ENCODE data around the gene MAP2K6. TPM values are rescaled to one million over a fixed set of nuclear protein-coding genes. Genes with fewer than 3 reads are reported as not detected.

The MAP2K6 gene
- polyA plus RNA-seq, 1 of the 3 experiments (the other 2 are of a cell fraction): 6.7 TPM

GRCh38 chr17:69411766-69412165 lies 2.7 kb upstream of the MAP2K6 start:
- no peak for DNase-seq
- Histone ChIP-seq H3K4me1 (ENCODE audit: control insufficient read depth in 1 of 2, insufficient read depth in 2 of 2, low read depth in 1 of 2, low read length in 1 of 2) (peaks cover 6 to 9% of the 10 kb centered on the region in 2 experiments; a peak in 3 of 4 replicates), H3F3A (replicated peaks; ENCODE audit: insufficient read depth) (no peaks in the 10 kb centered on the region), H3K9ac (no peak overlapping the region), H3K27ac (ENCODE audit: low read depth in 2 of 2, low read length in 1 of 2) (no peak overlapping the region), H3K36me3 (replicated peaks in 1 of 2; ENCODE audit: control insufficient read depth in 1 of 2, insufficient read depth in 2 of 2, low read length in 1 of 2) (no peaks in the 10 kb centered on the region), H3K9me3 (no peaks in the 10 kb centered on the region), H3K4me3 (ENCODE audit: low read depth in 2 of 2, low read length in 1 of 2) (no peak overlapping the region), H3K9me2 (no peaks in the 10 kb centered on the region), H3K79me2 (ENCODE audit: insufficient read depth) (peaks cover 6% of the 10 kb centered on the region; the same call in 1 of the 2 replicates), H4K20me1 (ENCODE audit: insufficient read depth) (no peaks in the 10 kb centered on the region), H3K27me3 (ENCODE audit: insufficient read depth) (no peaks in the 10 kb centered on the region), H2AFZ (ENCODE audit: low read depth) (no peak overlapping the region), H3K4me2 (no peak overlapping the region)
- WGBS (ENCODE audit: low lambda C conversion rate): 81% methylated on average over 4 of the region's 4 CpGs
- CTCF ChIA-PET: interaction anchor here (1.4 to 2.0 kb wide), 2 partner anchors 17 to 113 kb away, joined by 4 to 14 read pairs; no protein-coding TSS in a partner anchor
- POLR2A ChIA-PET: no interaction called here
- TF ChIP-seq CHD2 (IDR thresholded peaks at IDR 0.05; ENCODE audit: low read length, partially characterized antibody): no peak
- no peak for TF ChIP-seq RXRA (IDR thresholded peaks at IDR 0.05; ENCODE audit: borderline replicate concordance, low read depth)
- no peak for TF ChIP-seq ELF1 (IDR thresholded peaks at IDR 0.05)
- TF ChIP-seq USF2 (IDR thresholded peaks at IDR 0.05; ENCODE audit: borderline replicate concordance, low read depth, low read length): no peak
- no peak for TF ChIP-seq MEF2A (IDR thresholded peaks at IDR 0.05; ENCODE audit: borderline replicate concordance, low read depth)
- TF ChIP-seq YY1 (IDR thresholded peaks at IDR 0.05; ENCODE audit: low read depth): no peak
- TF ChIP-seq RAD21 (IDR thresholded peaks at IDR 0.05; ENCODE audit: low read length): no peak
- TF ChIP-seq REST (IDR thresholded peaks at IDR 0.05; ENCODE audit: low read depth, low read length): no peak
- TF ChIP-seq FOXM1 (IDR thresholded peaks at IDR 0.05; ENCODE audit: low read depth): no peak
- TF ChIP-seq IRF3 (IDR thresholded peaks at IDR 0.05; ENCODE audit: low read depth, low read length): no peak
- TF ChIP-seq TCF12 (IDR thresholded peaks at IDR 0.05): no peak

- CTCF ChIA-PET: interaction anchor here (1.4 to 2.0 kb wide), 2 partner anchors 17 to 112 kb away, joined by 4 to 14 read pairs; no protein-coding TSS in a partner anchor
- Histone ChIP-seq H3K4me3 (ENCODE audit: low read depth in 2 of 2, low read length in 1 of 2) (no peak overlapping the region), H4K20me1 (ENCODE audit: insufficient read depth) (no peaks in the 10 kb centered on the region)
- TF ChIP-seq USF2 (IDR thresholded peaks at IDR 0.05; ENCODE audit: borderline replicate concordance, low read depth, low read length) (no peak), NFIC (IDR thresholded peaks at IDR 0.05; ENCODE audit: borderline replicate concordance) (no peak), FOXJ3 (CRISPR knock-in tag; IDR thresholded peaks at IDR 0.05) (no peak), GATA2 (CRISPR knock-in tag; IDR thresholded peaks at IDR 0.05) (no peak), JUND (IDR thresholded peaks at IDR 0.05) (no peak), RCOR1 (IDR thresholded peaks at IDR 0.05; ENCODE audit: low read length) (no peak), NRF1 (IDR thresholded peaks at IDR 0.05; ENCODE audit: low read depth, low read length) (no peak), RXRA (IDR thresholded peaks at IDR 0.05; ENCODE audit: borderline replicate concordance, low read depth) (no peak), MEF2A (IDR thresholded peaks at IDR 0.05; ENCODE audit: borderline replicate concordance, low read depth) (no peak), ELF1 (IDR thresholded peaks at IDR 0.05) (no peak), EZH2phosphoT487 (IDR thresholded peaks at IDR 0.05; ENCODE audit: borderline replicate concordance, low read depth) (no peak), POLR2AphosphoS5 (IDR thresholded peaks at IDR 0.05; ENCODE audit: low read depth, low read length) (no peak), RAD21 (IDR thresholded peaks at IDR 0.05; ENCODE audit: low read length) (no peak), IRF3 (IDR thresholded peaks at IDR 0.05; ENCODE audit: low read depth, low read length) (no peak), FOXM1 (IDR thresholded peaks at IDR 0.05; ENCODE audit: low read depth) (no peak), TEAD4 (IDR thresholded peaks at IDR 0.05; ENCODE audit: borderline replicate concordance, insufficient read depth) (no peak)
Observed at GRCh38 chr17:69412251-69412671, 2.2 kb upstream of the MAP2K6 start.

More at GRCh38 chr17:69412251-69412671, 2.2 kb upstream of the MAP2K6 start:
- Histone ChIP-seq H2AFZ (ENCODE audit: low read depth) (no peak overlapping the region), H3K4me2 (no peak overlapping the region), H3K9ac (no peak overlapping the region), H3K27ac (ENCODE audit: low read depth in 2 of 2, low read length in 1 of 2) (no peak overlapping the region), H3K36me3 (replicated peaks in 1 of 2; ENCODE audit: control insufficient read depth in 1 of 2, insufficient read depth in 2 of 2, low read length in 1 of 2) (no peaks in the 10 kb centered on the region), H3K9me3 (no peaks in the 10 kb centered on the region), H3F3A (replicated peaks; ENCODE audit: insufficient read depth) (no peaks in the 10 kb centered on the region), H3K79me2 (ENCODE audit: insufficient read depth) (peaks cover 6% of the 10 kb centered on the region; the same call in 1 of the 2 replicates), H3K9me2 (no peaks in the 10 kb centered on the region), H3K4me1 (ENCODE audit: control insufficient read depth in 1 of 2, insufficient read depth in 2 of 2, low read depth in 1 of 2, low read length in 1 of 2) (peaks cover 10 to 14% of the 10 kb centered on the region in 2 experiments; a peak in 3 of 4 replicates), H3K27me3 (ENCODE audit: insufficient read depth) (no peaks in the 10 kb centered on the region)
- POLR2A ChIA-PET: no interaction called here
- 86% methylated on average over 4 of the region's 4 CpGs for WGBS (ENCODE audit: low lambda C conversion rate)
- no peak for DNase-seq
